HEK293 (cell line): ENCODE measurements around the gene FNIP1.

Experiments used
- GLIS1 ChIP-seq: fragments of 450-650 bp; formaldehyde crosslinking; IDR thresholded peaks from 2 replicates; pipeline ENCODE4 v1.5.1; 2016; ENCODE audit warnings: missing biosample characterization, missing genetic modification characterization
- GLIS2 ChIP-seq: fragments of 450-650 bp; formaldehyde crosslinking; IDR thresholded peaks from 2 replicates; pipeline ENCODE4 v1.5.1; 2016; ENCODE audit warnings: missing biosample characterization, missing genetic modification characterization
- HOXC10 ChIP-seq: sonication (generic); formaldehyde crosslinking; IDR thresholded peaks from 2 replicates; pipeline ENCODE4 v1.8.1; 2023; ENCODE audit warnings: mild to moderate bottlenecking, missing genetic modification reagents
- KLF1 ChIP-seq: fragments of 450-650 bp; formaldehyde crosslinking; IDR thresholded peaks from 2 replicates; pipeline ENCODE4 v1.5.1; 2016; ENCODE audit warnings: missing biosample characterization, missing genetic modification characterization
- KLF16 ChIP-seq: fragments of 450-650 bp; formaldehyde crosslinking; IDR thresholded peaks from 2 replicates; pipeline ENCODE4 v1.5.1; 2017; ENCODE audit warnings: missing biosample characterization, missing genetic modification characterization
- KLF8 ChIP-seq: fragments of 450-650 bp; formaldehyde crosslinking; IDR thresholded peaks from 2 replicates; pipeline ENCODE4 v1.5.1; 2016; ENCODE audit warnings: missing biosample characterization, missing genetic modification characterization
- KLF9 ChIP-seq: fragments of 450-650 bp; formaldehyde crosslinking; IDR thresholded peaks from 2 replicates; pipeline ENCODE4 v1.5.1; 2016; ENCODE audit warnings: missing biosample characterization, missing genetic modification characterization, low read depth
- REPIN1 ChIP-seq: fragments of 450-650 bp; formaldehyde crosslinking; IDR thresholded peaks from 2 replicates; pipeline ENCODE4 v1.5.1; 2017; ENCODE audit warnings: missing biosample characterization, missing genetic modification characterization, low read depth
- SCRT1 ChIP-seq: fragments of 450-650 bp; formaldehyde crosslinking; IDR thresholded peaks from 2 replicates; pipeline ENCODE4 v1.5.1; 2016; ENCODE audit warnings: missing biosample characterization, missing genetic modification characterization, borderline replicate concordance
- SETDB1 ChIP-seq: IDR thresholded peaks from one replicate; pipeline ENCODE4 v1.6.1; 2017; ENCODE audit warnings: mild to moderate bottlenecking, low read length, moderate library complexity, mixed read lengths; ENCODE audit not compliant: insufficient read length
- YY2 ChIP-seq: fragments of 450-650 bp; formaldehyde crosslinking; IDR thresholded peaks from 2 replicates; pipeline ENCODE4 v1.5.1; 2016; ENCODE audit warnings: missing biosample characterization, missing genetic modification characterization
- ZBTB17 ChIP-seq: fragments of 450-650 bp; formaldehyde crosslinking; IDR thresholded peaks from 2 replicates; pipeline ENCODE4 v1.5.1; 2016; ENCODE audit warnings: missing biosample characterization, missing genetic modification characterization
- ZBTB20 ChIP-seq: fragments of 450-650 bp; formaldehyde crosslinking; IDR thresholded peaks from 2 replicates; pipeline ENCODE4 v1.5.1; 2016; ENCODE audit warnings: missing biosample characterization, missing genetic modification characterization
- ZNF133 ChIP-seq: fragments of 450-650 bp; formaldehyde crosslinking; IDR thresholded peaks from 2 replicates; pipeline ENCODE4 v1.5.1; 2016; ENCODE audit warnings: missing biosample characterization, missing genetic modification characterization
- ZNF18 ChIP-seq: fragments of 450-650 bp; formaldehyde crosslinking; IDR thresholded peaks from 2 replicates; pipeline ENCODE4 v1.5.1; 2016; ENCODE audit warnings: missing biosample characterization, missing genetic modification characterization
- ZNF341 ChIP-seq: fragments of 450-650 bp; formaldehyde crosslinking; IDR thresholded peaks from 2 replicates; pipeline ENCODE4; 2016; ENCODE audit warnings: low read depth, missing biosample characterization, missing genetic modification characterization
- ZNF404 ChIP-seq: fragments of 450-650 bp; formaldehyde crosslinking; IDR thresholded peaks from 2 replicates; pipeline ENCODE4 v1.5.1; 2017; ENCODE audit warnings: missing biosample characterization, missing genetic modification characterization
- ZNF501 ChIP-seq: fragments of 450-650 bp; formaldehyde crosslinking; IDR thresholded peaks from 2 replicates; pipeline ENCODE4 v1.5.1; 2016; ENCODE audit warnings: missing biosample characterization, missing genetic modification characterization
- ZNF558 ChIP-seq: fragments of 450-650 bp; formaldehyde crosslinking; IDR thresholded peaks from 2 replicates; pipeline ENCODE4 v1.5.1; 2016; ENCODE audit warnings: missing biosample characterization, missing genetic modification characterization
- ZNF560 ChIP-seq: fragments of 450-650 bp; formaldehyde crosslinking; IDR thresholded peaks from 2 replicates; pipeline ENCODE4 v1.5.1; 2017; ENCODE audit warnings: missing biosample characterization, missing genetic modification characterization, borderline replicate concordance
- ZNF561 ChIP-seq: fragments of 450-650 bp; IDR thresholded peaks from 2 replicates; pipeline ENCODE4 v1.5.1; 2018; ENCODE audit warnings: missing biosample characterization, missing genetic modification characterization, borderline replicate concordance
- ZNF624 ChIP-seq: fragments of 450-650 bp; formaldehyde crosslinking; IDR thresholded peaks from 2 replicates; pipeline ENCODE4 v1.5.1; 2017; ENCODE audit warnings: missing biosample characterization, missing genetic modification characterization
- ZNF658 ChIP-seq: fragments of 450-650 bp; formaldehyde crosslinking; IDR thresholded peaks from 2 replicates; pipeline ENCODE4; 2016; ENCODE audit warnings: missing biosample characterization, missing genetic modification characterization
- ZNF837 ChIP-seq: fragments of 450-650 bp; formaldehyde crosslinking; IDR thresholded peaks from 2 replicates; pipeline ENCODE4 v1.5.1; 2016; ENCODE audit warnings: missing biosample characterization, missing genetic modification characterization
- TF ChIP-seq, protein P1 (sequence below): fragments of 450-650 bp; formaldehyde crosslinking; conservative IDR thresholded peaks from 2 replicates; pipeline ENCODE4 v1.5.1; 2016; ENCODE audit warnings: low read depth, missing biosample characterization, missing genetic modification characterization
- TF ChIP-seq, protein P2 (sequence below): fragments of 450-650 bp; formaldehyde crosslinking; IDR thresholded peaks from 2 replicates; pipeline ENCODE4 v1.5.1; 2016; ENCODE audit warnings: missing biosample characterization, missing genetic modification characterization
- TF ChIP-seq, protein P3 (sequence below): fragments of 450-650 bp; formaldehyde crosslinking; IDR thresholded peaks from 2 replicates; pipeline ENCODE4 v1.5.1; 2016; ENCODE audit warnings: missing biosample characterization, missing genetic modification characterization
- TF ChIP-seq, protein P4 (sequence below): fragments of 450-650 bp; formaldehyde crosslinking; IDR thresholded peaks from 2 replicates; pipeline ENCODE4 v1.5.1; 2017; ENCODE audit warnings: missing biosample characterization, missing genetic modification characterization
- TF ChIP-seq, protein P5 (sequence below): fragments of 450-650 bp; formaldehyde crosslinking; IDR thresholded peaks from 2 replicates; pipeline ENCODE4 v1.5.1; 2016; ENCODE audit warnings: missing biosample characterization, missing genetic modification characterization

The FNIP1 gene

GRCh38 chr5:131796793-131797693, at the start of gene FNIP1 (continued):
- TF ChIP-seq, protein P1, sequence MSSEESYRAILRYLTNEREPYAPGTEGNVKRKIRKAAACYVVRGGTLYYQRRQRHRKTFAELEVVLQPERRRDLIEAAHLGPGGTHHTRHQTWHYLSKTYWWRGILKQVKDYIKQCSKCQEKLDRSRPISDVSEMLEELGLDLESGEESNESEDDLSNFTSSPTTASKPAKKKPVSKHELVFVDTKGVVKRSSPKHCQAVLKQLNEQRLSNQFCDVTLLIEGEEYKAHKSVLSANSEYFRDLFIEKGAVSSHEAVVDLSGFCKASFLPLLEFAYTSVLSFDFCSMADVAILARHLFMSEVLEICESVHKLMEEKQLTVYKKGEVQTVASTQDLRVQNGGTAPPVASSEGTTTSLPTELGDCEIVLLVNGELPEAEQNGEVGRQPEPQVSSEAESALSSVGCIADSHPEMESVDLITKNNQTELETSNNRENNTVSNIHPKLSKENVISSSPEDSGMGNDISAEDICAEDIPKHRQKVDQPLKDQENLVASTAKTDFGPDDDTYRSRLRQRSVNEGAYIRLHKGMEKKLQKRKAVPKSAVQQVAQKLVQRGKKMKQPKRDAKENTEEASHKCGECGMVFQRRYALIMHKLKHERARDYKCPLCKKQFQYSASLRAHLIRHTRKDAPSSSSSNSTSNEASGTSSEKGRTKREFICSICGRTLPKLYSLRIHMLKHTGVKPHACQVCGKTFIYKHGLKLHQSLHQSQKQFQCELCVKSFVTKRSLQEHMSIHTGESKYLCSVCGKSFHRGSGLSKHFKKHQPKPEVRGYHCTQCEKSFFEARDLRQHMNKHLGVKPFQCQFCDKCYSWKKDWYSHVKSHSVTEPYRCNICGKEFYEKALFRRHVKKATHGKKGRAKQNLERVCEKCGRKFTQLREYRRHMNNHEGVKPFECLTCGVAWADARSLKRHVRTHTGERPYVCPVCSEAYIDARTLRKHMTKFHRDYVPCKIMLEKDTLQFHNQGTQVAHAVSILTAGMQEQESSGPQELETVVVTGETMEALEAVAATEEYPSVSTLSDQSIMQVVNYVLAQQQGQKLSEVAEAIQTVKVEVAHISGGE (tag by site-specific recombination), result peak; percentile 25; the same call in 1 of the 2 replicates
- TF ChIP-seq GLIS1, result peak; percentile 73
- no peak for TF ChIP-seq ZNF624
- peak; percentile 67 for TF ChIP-seq ZNF341 (tag by site-specific recombination)
- TF ChIP-seq ZNF558, result no peak
- TF ChIP-seq, protein P2, sequence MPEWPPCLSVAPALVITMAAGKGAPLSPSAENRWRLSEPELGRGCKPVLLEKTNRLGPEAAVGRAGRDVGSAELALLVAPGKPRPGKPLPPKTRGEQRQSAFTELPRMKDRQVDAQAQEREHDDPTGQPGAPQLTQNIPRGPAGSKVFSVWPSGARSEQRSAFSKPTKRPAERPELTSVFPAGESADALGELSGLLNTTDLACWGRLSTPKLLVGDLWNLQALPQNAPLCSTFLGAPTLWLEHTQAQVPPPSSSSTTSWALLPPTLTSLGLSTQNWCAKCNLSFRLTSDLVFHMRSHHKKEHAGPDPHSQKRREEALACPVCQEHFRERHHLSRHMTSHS (tag by site-specific recombination), result no peak
- TF ChIP-seq, protein P3, sequence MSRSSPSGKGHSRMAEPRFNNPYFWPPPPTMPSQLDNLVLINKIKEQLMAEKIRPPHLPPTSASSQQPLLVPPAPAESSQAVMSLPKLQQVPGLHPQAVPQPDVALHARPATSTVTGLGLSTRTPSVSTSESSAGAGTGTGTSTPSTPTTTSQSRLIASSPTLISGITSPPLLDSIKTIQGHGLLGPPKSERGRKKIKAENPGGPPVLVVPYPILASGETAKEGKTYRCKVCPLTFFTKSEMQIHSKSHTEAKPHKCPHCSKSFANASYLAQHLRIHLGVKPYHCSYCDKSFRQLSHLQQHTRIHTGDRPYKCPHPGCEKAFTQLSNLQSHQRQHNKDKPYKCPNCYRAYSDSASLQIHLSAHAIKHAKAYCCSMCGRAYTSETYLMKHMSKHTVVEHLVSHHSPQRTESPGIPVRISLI (tag by site-specific recombination), result no peak
- TF ChIP-seq ZNF561 (tag by site-specific recombination), result peak; percentile 80
- TF ChIP-seq, protein P4, sequence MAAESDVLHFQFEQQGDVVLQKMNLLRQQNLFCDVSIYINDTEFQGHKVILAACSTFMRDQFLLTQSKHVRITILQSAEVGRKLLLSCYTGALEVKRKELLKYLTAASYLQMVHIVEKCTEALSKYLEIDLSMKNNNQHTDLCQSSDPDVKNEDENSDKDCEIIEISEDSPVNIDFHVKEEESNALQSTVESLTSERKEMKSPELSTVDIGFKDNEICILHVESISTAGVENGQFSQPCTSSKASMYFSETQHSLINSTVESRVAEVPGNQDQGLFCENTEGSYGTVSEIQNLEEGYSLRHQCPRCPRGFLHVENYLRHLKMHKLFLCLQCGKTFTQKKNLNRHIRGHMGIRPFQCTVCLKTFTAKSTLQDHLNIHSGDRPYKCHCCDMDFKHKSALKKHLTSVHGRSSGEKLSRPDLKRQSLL, result 0 out of 2 replicates have a peak, but pooled peaks have one; percentile 16
- TF ChIP-seq ZBTB20, result peak; percentile 60
- no peak for TF ChIP-seq ZNF658 (tag by site-specific recombination)
- TF ChIP-seq HOXC10 (CRISPR knock-in tag), result no peak
- no peak for TF ChIP-seq SCRT1 (tag by site-specific recombination)
- TF ChIP-seq KLF1, result 0 out of 2 replicates have a peak, but pooled peaks have one; percentile 63
- peak; percentile 67 for TF ChIP-seq KLF9 (tag by site-specific recombination)
- no peak for TF ChIP-seq ZNF560 (tag by site-specific recombination)
- no peak for TF ChIP-seq ZNF133 (tag by site-specific recombination)
- no peak for TF ChIP-seq ZNF837 (tag by site-specific recombination)
- peak; percentile 98 for TF ChIP-seq GLIS2 (tag by site-specific recombination)
- TF ChIP-seq ZNF501, result peak; percentile 55; the same call in 1 of the 2 replicates
- TF ChIP-seq KLF8 (tag by site-specific recombination), result peak; percentile 84; the same call in 1 of the 2 replicates
- peak; percentile 71 for TF ChIP-seq KLF16 (tag by site-specific recombination)
- no peak for TF ChIP-seq REPIN1 (tag by site-specific recombination)
- TF ChIP-seq ZNF18 (tag by site-specific recombination), result peak; percentile 93
- TF ChIP-seq ZBTB17 (tag by site-specific recombination), result peak; percentile 90
- TF ChIP-seq ZNF404 (tag by site-specific recombination), result no peak
- TF ChIP-seq, protein P5, sequence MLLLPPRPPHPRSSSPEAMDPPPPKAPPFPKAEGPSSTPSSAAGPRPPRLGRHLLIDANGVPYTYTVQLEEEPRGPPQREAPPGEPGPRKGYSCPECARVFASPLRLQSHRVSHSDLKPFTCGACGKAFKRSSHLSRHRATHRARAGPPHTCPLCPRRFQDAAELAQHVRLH (tag by site-specific recombination), result no peak; the same call in 1 of the 2 replicates
- no peak for TF ChIP-seq SETDB1
- peak; percentile 45 for TF ChIP-seq YY2 (tag by site-specific recombination)
